GM19395 (cell line): ENCODE results near the gene CUTA.

Source experiments
- ATAC-seq: cut with Tn5 transposase; IDR thresholded peaks from one replicate; pipeline ENCODE4 v1.9.1; 2021; ENCODE audit warnings: mild to moderate bottlenecking, moderate library complexity; ENCODE audit not compliant: unreplicated experiment

Gene CUTA

GRCh38 chr6:33424855-33425667 lies 7.2 kb upstream of the CUTA start:
- no peak for ATAC-seq

DNA sequence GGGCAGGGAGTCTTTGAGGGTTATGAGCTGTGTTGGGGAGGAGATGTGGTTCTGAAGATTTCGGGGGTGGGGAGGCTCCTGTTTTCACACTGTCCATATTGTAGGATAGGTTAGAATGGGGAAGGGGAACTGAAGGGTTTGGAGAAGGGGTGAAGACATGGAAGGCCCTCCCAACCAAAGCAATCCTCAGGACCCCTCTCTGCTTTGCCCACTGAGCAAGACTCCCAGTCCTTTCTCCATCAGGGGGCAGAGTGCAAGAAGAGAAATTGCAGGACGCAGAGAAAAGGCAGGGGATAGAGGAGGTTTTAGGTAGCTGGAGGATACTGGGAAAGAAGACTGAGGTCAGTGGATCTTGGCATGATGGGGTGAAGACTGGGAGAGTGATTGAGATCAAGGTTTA lies 5.9 kb upstream of the CUTA start:
- no peak for ATAC-seq

DNA sequence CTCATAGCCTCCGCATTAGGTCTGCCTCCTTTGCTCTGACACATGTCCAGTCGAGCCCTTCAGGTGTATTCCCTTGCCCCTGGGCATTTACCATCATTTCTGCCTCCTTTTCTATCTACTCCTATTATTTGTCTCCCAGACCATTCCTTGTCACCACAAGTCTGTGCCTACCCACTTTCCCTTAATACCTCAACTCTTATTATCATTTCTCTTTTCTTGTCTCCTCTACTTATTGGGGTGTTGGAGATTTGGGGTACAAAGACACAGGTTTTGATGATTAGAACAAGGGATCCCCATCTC lies 3.4 kb upstream of the CUTA start:
- ATAC-seq: no peak

DNA sequence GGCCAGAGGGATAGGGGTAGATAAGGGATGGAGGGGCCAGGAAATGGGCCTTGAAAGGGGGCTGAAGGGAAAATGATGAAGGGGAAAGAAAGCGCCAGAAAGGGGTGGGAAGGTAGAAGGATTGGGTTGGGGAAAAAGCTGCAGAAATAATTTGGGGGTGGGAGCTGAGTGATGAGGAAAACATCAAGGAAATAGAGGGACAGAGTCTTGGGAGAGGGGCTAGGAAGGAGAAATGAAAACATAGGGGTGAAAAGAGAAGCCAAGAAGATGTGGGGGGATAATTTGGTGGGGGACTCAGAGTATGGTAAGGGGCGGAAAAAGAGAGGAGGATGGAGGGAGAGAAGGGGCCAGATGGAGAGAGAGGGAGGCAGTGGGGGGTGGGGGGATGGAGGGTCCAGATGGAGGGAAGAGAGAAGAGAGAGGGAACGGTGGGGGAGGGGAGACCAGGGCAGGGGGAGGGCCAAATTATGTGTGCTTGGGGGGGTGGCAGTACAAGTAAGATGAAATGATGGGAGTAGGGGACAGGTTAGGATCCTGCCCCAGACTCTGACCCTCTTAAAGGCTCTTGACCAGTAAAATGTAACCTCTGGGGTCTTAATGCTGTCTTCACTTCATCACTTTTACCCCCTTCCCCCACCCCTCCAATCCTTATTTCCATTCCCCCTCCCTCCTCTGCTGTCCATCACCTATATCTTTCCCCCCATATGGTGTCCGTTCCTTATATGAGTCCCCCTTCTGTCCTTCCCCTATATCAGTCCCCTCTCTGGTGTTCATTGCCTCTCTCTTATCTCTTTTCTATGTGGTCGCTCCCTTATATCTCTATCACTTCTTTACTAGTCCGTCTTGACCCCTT lies 2.8 kb upstream of the CUTA start:
- no peak for ATAC-seq

- ATAC-seq: no peak
These were observed 1.9 kb upstream of the CUTA start, which contains the start of gene SYNGAP1 for GRCh38 chr6:33419580-33420490. TSS of gene SYNGAP1 (plus strand) at chr6:33420065. CDS start at chr6:33420265, 200 bp downstream.

DNA sequence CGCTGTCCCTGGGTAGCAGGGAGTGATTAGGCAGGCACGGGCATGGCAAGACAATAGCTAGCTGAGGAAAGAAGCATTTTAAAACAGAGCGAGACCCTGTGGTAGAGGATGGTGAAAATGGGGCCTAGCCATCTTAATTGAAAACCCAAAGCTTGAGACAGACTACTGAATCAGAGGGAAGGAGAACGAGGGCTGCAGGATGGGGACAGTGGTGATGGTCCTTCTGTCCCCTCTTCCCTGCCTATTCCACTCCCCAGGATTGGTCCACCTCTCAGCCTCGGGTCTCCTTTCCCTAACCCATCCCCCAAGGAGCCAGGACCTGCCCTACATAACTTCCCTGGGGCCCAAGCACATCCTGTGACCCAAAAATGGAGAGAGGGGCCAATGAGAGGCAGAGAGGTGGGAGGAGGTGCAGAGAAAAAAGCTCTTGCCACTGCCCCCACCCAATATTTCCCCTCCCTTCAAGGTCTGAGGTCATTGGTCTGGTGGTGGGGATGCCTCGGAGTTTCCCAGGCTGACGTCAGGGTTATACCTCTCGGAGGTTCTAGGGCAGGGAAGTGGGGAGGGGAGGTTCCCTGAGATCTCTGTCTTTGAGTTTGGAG lies 884 bp upstream of the CUTA start:
- no peak for ATAC-seq

- no peak for ATAC-seq
These were observed 592 bp downstream of the CUTA start for GRCh38 chr6:33417128-33417902.

- ATAC-seq: no peak
These were observed 1.4 kb downstream of the CUTA start for GRCh38 chr6:33416386-33417127.

DNA sequence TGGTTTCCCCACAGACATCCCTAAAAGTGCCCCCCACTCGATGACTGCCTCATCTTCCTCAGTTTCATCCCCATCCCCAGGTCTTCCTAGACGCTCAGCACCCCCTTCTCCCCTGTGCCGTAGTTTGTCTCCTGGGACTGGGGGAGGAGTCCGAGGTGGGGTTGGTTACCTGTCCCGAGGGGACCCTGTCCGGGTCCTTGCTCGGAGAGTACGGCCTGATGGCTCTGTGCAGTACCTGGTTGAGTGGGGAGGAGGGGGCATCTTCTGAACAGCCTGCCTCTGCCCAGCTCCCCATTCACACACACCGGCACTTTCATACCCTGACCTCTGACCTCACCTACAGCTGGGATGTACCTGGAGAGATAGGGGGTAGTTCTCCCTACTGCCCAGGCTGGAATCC lies 2.1 kb downstream of the CUTA start:
- no peak for ATAC-seq

DNA sequence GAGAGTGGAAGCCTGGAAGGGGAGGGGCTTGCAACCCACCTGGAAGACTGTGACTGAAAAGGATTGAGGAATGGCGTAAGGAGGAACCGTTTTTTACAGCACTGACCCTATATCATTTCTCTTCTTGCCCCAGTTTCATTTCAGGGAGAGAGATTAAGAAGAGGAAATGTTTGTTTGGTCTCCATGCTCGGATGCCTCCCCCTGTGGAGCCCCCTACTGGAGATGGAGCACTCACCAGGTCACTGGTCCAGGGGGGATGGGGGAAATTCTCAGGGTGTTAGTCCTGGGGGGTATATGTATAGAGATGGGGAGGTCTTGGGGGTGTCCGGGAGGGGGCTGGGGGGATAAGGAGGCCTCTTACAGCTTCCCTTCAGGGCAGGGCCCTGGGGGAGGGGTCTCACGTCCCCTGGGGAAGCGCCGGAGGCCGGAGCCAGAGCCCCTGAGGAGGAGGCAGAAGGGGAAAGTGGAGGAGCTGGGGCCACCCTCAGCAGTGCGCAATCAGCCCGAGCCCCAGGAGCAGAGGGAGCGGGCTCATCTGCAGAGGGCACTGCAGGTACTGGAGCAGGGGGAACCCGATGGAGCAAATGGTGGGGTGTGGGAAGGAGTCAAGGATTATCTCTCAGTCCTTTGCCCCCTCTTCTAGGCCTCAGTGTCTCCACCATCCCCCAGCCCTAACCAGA lies 3.2 kb downstream of the CUTA start:
- no peak for ATAC-seq

DNA sequence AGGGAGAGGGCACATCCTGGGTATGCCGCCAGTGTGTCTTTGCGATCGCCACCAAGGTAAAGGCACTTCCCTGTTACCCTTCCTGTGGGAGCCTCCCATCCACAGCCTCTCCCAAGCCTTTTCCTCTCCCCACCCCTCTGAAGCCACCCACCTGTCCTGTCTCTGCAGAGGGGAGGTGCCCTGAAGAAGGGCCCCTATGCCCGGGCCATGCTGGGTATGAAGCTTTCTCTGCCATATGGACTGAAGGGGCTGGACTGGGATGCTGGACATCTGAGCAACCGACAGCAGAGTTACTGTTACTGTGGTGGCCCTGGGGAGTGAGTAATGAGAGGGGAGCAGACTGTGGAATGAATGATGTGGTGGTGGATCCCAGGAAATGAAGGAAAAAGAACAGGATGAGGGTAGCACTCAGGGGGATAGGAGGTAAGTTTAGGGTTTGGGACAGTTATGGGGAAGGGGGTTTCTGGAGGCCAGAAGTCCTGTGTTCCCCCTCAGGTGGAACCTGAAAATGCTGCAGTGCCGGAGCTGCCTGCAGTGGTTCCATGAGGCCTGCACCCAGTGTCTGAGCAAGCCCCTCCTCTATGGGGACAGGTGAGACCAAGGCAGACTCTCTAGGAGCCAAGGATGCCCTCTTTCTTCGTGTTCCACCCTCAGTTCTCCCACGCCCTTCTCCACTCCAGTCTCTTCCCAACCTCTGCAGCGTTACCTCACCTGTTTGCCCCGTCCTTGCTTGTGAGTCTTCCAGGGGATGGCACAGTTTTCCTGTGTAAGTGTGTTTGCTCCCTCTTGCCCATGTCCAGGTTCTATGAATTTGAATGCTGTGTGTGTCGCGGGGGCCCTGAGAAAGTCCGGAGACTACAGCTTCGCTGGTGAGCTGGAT lies 4.4 kb downstream of the CUTA start:
- no peak for ATAC-seq

- no peak for ATAC-seq
These were observed 5.5 kb downstream of the CUTA start for GRCh38 chr6:33412140-33413009.

DNA sequence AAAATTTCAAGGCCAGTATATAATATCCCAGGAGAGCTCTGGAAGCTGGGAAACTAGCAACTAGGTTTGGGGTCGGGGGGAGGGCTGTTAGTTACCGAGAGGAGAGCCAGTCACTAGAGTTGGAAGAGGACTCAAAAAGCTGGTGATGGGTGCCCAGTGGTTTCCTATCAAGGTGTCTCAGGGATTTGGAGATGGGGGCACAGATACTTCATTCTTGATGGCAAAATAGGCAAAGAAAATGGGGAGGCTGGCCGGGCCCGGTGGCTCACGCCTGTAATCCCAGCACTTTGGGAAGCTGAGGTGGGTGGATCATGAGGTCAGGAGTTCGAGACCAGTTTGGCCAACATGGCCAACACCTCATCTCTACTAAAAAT lies 6.3 kb downstream of the CUTA start:
- ATAC-seq: no peak

DNA sequence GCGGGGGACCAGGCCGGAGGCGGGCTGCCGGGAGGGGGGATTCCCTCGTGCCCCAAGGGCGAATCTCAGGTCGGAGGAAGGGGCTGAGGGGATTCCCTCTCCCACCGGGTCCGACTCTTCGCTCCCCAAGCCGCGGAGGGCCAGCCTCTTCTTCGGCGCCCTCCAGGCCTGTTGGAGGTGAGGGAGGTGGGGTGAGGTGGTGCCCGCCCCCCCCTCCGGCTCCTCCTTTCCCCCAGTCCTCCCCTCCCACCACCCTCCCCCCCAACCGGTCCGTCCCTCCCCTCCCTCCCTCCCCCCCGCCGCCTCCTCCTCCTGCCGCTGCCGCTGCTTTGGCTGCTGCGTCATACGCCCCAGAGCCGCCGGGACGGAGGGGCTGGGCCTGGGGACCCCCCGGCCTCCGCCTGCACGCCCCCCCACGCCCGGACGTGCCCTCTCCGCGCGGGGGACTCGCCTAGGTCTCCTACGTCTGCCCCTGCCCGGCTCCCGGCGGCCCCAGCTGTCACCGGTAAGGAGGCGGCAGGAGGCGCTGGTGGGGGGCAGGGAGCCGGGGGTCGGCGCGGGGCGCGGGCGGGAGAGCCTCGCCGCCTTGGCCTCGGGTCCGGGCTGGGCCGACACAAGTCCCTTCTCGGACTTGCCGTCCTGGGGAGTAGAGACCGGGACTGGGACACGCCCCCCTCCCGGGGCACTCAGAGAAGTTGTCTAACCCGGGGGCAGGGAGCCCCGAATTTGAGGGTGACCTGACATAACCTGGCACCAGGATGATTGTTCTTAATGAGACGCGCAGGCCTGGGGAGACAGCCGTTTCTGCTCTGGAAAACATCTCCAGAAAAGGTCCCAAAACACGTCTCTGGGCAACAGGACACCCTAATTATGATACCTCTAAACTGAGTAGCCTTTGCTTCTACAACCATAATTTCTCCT lies 6.9 kb downstream of the CUTA start, which contains the start of gene PHF1:
PHF1 (plus strand) TSS at position 304 of the 921 bp plus-strand sequence. CDS start 1,250 bp downstream, outside the sequence.
- ATAC-seq: peak; percentile 42

GRCh38 chr6:33410050-33410710 lies 7.7 kb downstream of the CUTA start:
- ATAC-seq: peak; percentile 71
